ENCODE results near the gene FBN2. TPM values are rescaled to one million over a fixed set of nuclear protein-coding genes. Genes with fewer than 3 reads are reported as not detected.

FBN2 gene
- total RNA-seq = 100 to 1,000 TPM in 1 of 9 donors, 10 to 100 TPM in 5, 1 to 10 TPM in 3; 7.4 to 237 (median 28.0) TPM
- polyA plus RNA-seq = 10 to 100 TPM in 1 of 3 donors, 1 to 10 TPM in 2; 2.2 to 27.1 (median 6.6) TPM
- long read RNA-seq, donor 1 = 0 reads
- long read RNA-seq, donor 2, full-length matches to known transcripts = 1 of 6 reads
- long read RNA-seq, donor 2, partial matches to known transcripts = 5 of 6 reads
- long read RNA-seq, donor 2, other reads (novel, unspliced or antisense) = 0 of 6 reads
- long read RNA-seq, donor 3, partial matches to known transcripts = 0 of 1 reads
- long read RNA-seq, donor 3, other reads (novel, unspliced or antisense) = 0 of 1 reads
- long read RNA-seq, donor 4, partial matches to known transcripts = 3 of 5 reads
- long read RNA-seq, donor 4, other reads (novel, unspliced or antisense) = 1 of 5 reads
- long read RNA-seq, donor 5, partial matches to known transcripts = 7 of 10 reads
- long read RNA-seq, donor 5, other reads (novel, unspliced or antisense) = 0 of 10 reads
- long read RNA-seq, donor 6 = 0 reads
- long read RNA-seq, donor 7, partial matches to known transcripts = 5 of 5 reads
- long read RNA-seq, donor 7, other reads (novel, unspliced or antisense) = 0 of 5 reads
- long read RNA-seq, donor 8, full-length matches to known transcripts = 1 of 6 reads
- long read RNA-seq, donor 8, partial matches to known transcripts = 5 of 6 reads
- long read RNA-seq, donor 8, other reads (novel, unspliced or antisense) = 0 of 6 reads
- long read RNA-seq, donor 9, full-length matches to known transcripts = 3 of 11 reads
- long read RNA-seq, donor 9, partial matches to known transcripts = 8 of 11 reads
- long read RNA-seq, donor 9, other reads (novel, unspliced or antisense) = 0 of 11 reads
- long read RNA-seq, donor 10, partial matches to known transcripts = 0 of 1 reads
- long read RNA-seq, donor 10, other reads (novel, unspliced or antisense) = 0 of 1 reads

- Histone ChIP-seq H3K4me1 (replicated peaks in 1 of 2) (peaks cover 0 to 16% of the 10 kb centered on the region in 2 donors), H3K9me3 (replicated peaks in 1 of 3) (no peaks in the 10 kb centered on the region), H3K27ac (peak within 1 kb of the TSS in 4 of 5 donors; percentile 5 to 78 (median 56)), H3K27me3 (no peaks in the 10 kb centered on the region), H3K36me3 (replicated peaks in 1 of 2) (no peaks in the 10 kb centered on the region), H3K4me3 (peak within 1 kb of the TSS; percentile 16 to 72 (median 52))
- WGBS, 4 donors = 0 to 1% (median 1%) methylated on average over 20 to 26 of the region's 26 CpGs
- DNase-seq = no peak
- intact Hi-C loops (cut with DNase I) = no loop called here
- TF ChIP-seq POLR2A (IDR thresholded peaks at IDR 0.05) (peak; percentile 35 to 60), CTCF (IDR thresholded peaks at IDR 0.05) (no peak)
These were observed at the start of gene FBN2 for GRCh38 chr5:128538000-128538249. TSS of gene FBN2 (minus strand) at chr5:128538245. CDS start at chr5:128537603, 642 bp downstream.

- intact Hi-C loops (cut with DNase I) = no loop called here
- Histone ChIP-seq H3K9me3 (replicated peaks in 1 of 3) (no peaks in the 10 kb centered on the region), H3K4me3 (no peak overlapping the region), H3K27ac (no peak overlapping the region), H3K36me3 (replicated peaks in 1 of 2) (no peaks in the 10 kb centered on the region), H3K4me1 (replicated peaks in 1 of 2) (no peaks in the 10 kb centered on the region), H3K27me3 (no peaks in the 10 kb centered on the region)
- TF ChIP-seq CTCF (IDR thresholded peaks at IDR 0.05) (no peak), POLR2A (IDR thresholded peaks at IDR 0.05) (no peak)
- 81 to 93% (median 88%) methylated on average over 2 of the region's 2 CpGs for WGBS, 4 donors
- no peak for DNase-seq
These were observed 49.2 kb upstream of the FBN2 start for GRCh38 chr5:128587275-128587674.

- Histone ChIP-seq H3K4me1 (replicated peaks in 1 of 2) (no peaks in the 10 kb centered on the region), H3K27ac (no peak overlapping the region), H3K27me3 (no peaks in the 10 kb centered on the region), H3K9me3 (replicated peaks in 1 of 3) (no peaks in the 10 kb centered on the region), H3K36me3 (replicated peaks in 1 of 2) (no peaks in the 10 kb centered on the region), H3K4me3 (no peak overlapping the region)
- 59 to 74% (median 69%) methylated on average over 1 of the region's 1 CpG for WGBS, 4 donors
- DNase-seq = no peak
- intact Hi-C loops (cut with DNase I) = no loop called here
- TF ChIP-seq CTCF (IDR thresholded peaks at IDR 0.05) = no peak
These were observed 48.8 kb upstream of the FBN2 start for GRCh38 chr5:128586848-128587247.

GRCh38 chr5:128579639-128580038 is 41.6 kb upstream of the FBN2 start:
- no peaks in the 10 kb centered on the region for H3K36me3 ChIP-seq (replicated peaks in 1 of 2)
- H3K27me3 ChIP-seq = no peaks in the 10 kb centered on the region
- intact Hi-C loops (cut with DNase I) = no loop called here
- no peaks in the 10 kb centered on the region for H3K9me3 ChIP-seq (replicated peaks in 1 of 3)
- no peak for DNase-seq
- no peak overlapping the region for H3K27ac ChIP-seq
- no peak overlapping the region for H3K4me3 ChIP-seq
- no peaks in the 10 kb centered on the region for H3K4me1 ChIP-seq (replicated peaks in 1 of 2)
- 85 to 94% (median 92%) methylated on average over 4 of the region's 4 CpGs for WGBS, 4 donors
- no peak for TF ChIP-seq POLR2A (IDR thresholded peaks at IDR 0.05)
- TF ChIP-seq CTCF (IDR thresholded peaks at IDR 0.05) = no peak
